K562 (cell line): ENCODE results near the gene DKKL1.

Experiments
- CEBPB ChIP-seq: fragments of 450-650 bp; IDR thresholded peaks from 2 replicates; pipeline ENCODE4 v1.6.1; 2016; ENCODE audit warnings: missing genetic modification characterization, missing compliant biosample characterization
- GTF2F1 ChIP-seq: IDR thresholded peaks from 2 replicates; pipeline ENCODE4 v1.6.1; 2011; ENCODE audit warnings: low read depth, low read length, improper control_type of control experiment
- HDAC8 ChIP-seq: fragments of 450-650 bp; IDR thresholded peaks from 2 replicates; pipeline ENCODE4 v1.6.1; 2016; ENCODE audit warnings: mild to moderate bottlenecking, missing genetic modification characterization, moderate library complexity, missing compliant biosample characterization
- HSF4 ChIP-seq: fragments of 250-450 bp; sonication (Bioruptor Pico); IDR thresholded peaks from 2 replicates; pipeline ENCODE4 v2.1.2; 2022; ENCODE audit warnings: mild to moderate bottlenecking, moderate library complexity, borderline replicate concordance
- NFE2 ChIP-seq: IDR thresholded peaks from 2 replicates; pipeline ENCODE4 v1.6.1; 2014; ENCODE audit warnings: antibody characterized with exemption, low read depth
- THAP7 ChIP-seq: fragments of 250-450 bp; sonication (Bioruptor Pico); IDR thresholded peaks from 2 replicates; pipeline ENCODE4 v1.5.0; 2021
- VEZF1 ChIP-seq: fragments of 200-800 bp; sonication (Bioruptor generic); IDR thresholded peaks from 2 replicates; pipeline ENCODE4 v1.6.1; 2017; ENCODE audit warnings: missing genetic modification characterization, missing compliant biosample characterization

GRCh38 chr19:49391581-49392399 is 28.1 kb downstream of the DKKL1 start:
- no peak for TF ChIP-seq GTF2F1
- no peak for TF ChIP-seq HDAC8 (tag)
- 0 out of 2 replicates have a peak, but pooled peaks have one; percentile 42 for TF ChIP-seq VEZF1 (CRISPR knock-in tag)
- TF ChIP-seq CEBPB (tag): no peak
- no peak for TF ChIP-seq HSF4 (CRISPR knock-in tag)
- TF ChIP-seq THAP7 (CRISPR knock-in tag): no peak
- no peak for TF ChIP-seq NFE2
